ENCODE results near the gene SELENON.
"Not testable (repeated sequence)": the region's sequence is repeated elsewhere in the genome, so short reads cannot be mapped to it uniquely, and the experiment has no call there.

SELENON gene

DNA sequence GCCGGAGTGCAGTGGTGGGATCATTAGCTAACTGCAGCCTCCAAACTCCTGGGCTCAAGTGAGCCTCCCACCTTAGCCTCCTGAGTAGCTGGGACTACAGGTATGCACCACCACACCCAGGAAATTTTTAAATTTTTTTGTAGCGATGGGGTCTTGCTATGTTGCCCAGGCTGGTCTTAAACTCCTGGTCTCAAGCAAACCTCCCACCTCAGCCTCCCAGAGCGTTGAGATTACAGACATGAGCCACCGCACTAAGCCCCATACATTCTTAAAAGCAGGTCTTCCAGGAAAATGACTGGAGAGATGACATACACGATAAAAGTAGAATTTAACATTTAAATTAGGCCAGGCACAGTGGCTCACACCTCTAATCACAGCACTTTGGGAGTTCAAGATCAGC, 33.2 kb downstream of the SELENON start:
- Histone ChIP-seq H3K79me2 (ENCODE audit: insufficient read depth, low read depth) (no peaks in the 10 kb centered on the region), H4K20me1 (ENCODE audit: insufficient read depth) (no peaks in the 10 kb centered on the region), H3K4me2 (no peak overlapping the region), H3K27ac (no peak overlapping the region), H3K36me3 (ENCODE audit: insufficient read depth) (peaks cover 3% of the 10 kb centered on the region; the same call in 1 of the 2 replicates), H3K27me3 (ENCODE audit: insufficient read depth, low read depth) (no peaks in the 10 kb centered on the region), H3K9ac (no peak overlapping the region), H2AFZ (ENCODE audit: low read depth) (no peak overlapping the region), H3K4me1 (ENCODE audit: low read depth, poor library complexity, severe bottlenecking) (no peaks in the 10 kb centered on the region), H3K4me3 (IDR thresholded peaks at IDR 0.05; ENCODE audit: insufficient read depth, low read depth, low read length) (no peak overlapping the region)
- TF ChIP-seq, protein P1, sequence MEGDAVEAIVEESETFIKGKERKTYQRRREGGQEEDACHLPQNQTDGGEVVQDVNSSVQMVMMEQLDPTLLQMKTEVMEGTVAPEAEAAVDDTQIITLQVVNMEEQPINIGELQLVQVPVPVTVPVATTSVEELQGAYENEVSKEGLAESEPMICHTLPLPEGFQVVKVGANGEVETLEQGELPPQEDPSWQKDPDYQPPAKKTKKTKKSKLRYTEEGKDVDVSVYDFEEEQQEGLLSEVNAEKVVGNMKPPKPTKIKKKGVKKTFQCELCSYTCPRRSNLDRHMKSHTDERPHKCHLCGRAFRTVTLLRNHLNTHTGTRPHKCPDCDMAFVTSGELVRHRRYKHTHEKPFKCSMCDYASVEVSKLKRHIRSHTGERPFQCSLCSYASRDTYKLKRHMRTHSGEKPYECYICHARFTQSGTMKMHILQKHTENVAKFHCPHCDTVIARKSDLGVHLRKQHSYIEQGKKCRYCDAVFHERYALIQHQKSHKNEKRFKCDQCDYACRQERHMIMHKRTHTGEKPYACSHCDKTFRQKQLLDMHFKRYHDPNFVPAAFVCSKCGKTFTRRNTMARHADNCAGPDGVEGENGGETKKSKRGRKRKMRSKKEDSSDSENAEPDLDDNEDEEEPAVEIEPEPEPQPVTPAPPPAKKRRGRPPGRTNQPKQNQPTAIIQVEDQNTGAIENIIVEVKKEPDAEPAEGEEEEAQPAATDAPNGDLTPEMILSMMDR (conservative IDR thresholded peaks at IDR 0.05; ENCODE audit: low read depth, low read length), result no peak

GRCh38 chr1:25834894-25835293, 34.9 kb downstream of the SELENON start:
- TF ChIP-seq, protein P1 (conservative IDR thresholded peaks at IDR 0.05; ENCODE audit: low read depth, low read length), result no peak
- no peak overlapping the region for H3K4me2 ChIP-seq
- no peaks in the 10 kb centered on the region for H3K27me3 ChIP-seq (ENCODE audit: insufficient read depth, low read depth)
- 0 out of 2 replicates have a peak, but pooled peaks cover 4% of the 10 kb centered on the region for H3K79me2 ChIP-seq (ENCODE audit: insufficient read depth, low read depth)
- H3K4me1 ChIP-seq (ENCODE audit: low read depth, poor library complexity, severe bottlenecking), result peaks cover 9% of the 10 kb centered on the region
- H2AFZ ChIP-seq (ENCODE audit: low read depth), result no peak overlapping the region
- H3K36me3 ChIP-seq (ENCODE audit: insufficient read depth), result peaks cover 3% of the 10 kb centered on the region; the same call in 1 of the 2 replicates
- H3K27ac ChIP-seq, result no peak overlapping the region
- H4K20me1 ChIP-seq (ENCODE audit: insufficient read depth), result no peaks in the 10 kb centered on the region
- no peak overlapping the region for H3K4me3 ChIP-seq (IDR thresholded peaks at IDR 0.05; ENCODE audit: insufficient read depth, low read depth, low read length)
- no peak overlapping the region for H3K9ac ChIP-seq

- H3K4me2 ChIP-seq, result no peak overlapping the region
- H3K79me2 ChIP-seq (ENCODE audit: insufficient read depth, low read depth), result 0 out of 2 replicates have a peak, but pooled peaks cover 4% of the 10 kb centered on the region
- H3K36me3 ChIP-seq (ENCODE audit: insufficient read depth), result peaks cover 3% of the 10 kb centered on the region; the same call in 1 of the 2 replicates
- TF ChIP-seq, protein P1 (conservative IDR thresholded peaks at IDR 0.05; ENCODE audit: low read depth, low read length), result no peak
- no peaks in the 10 kb centered on the region for H3K27me3 ChIP-seq (ENCODE audit: insufficient read depth, low read depth)
- no peak overlapping the region for H3K9ac ChIP-seq
- no peak overlapping the region for H2AFZ ChIP-seq (ENCODE audit: low read depth)
- H4K20me1 ChIP-seq (ENCODE audit: insufficient read depth), result no peaks in the 10 kb centered on the region
- H3K4me1 ChIP-seq (ENCODE audit: low read depth, poor library complexity, severe bottlenecking), result peaks cover 9% of the 10 kb centered on the region
- no peak overlapping the region for H3K27ac ChIP-seq
- H3K4me3 ChIP-seq (IDR thresholded peaks at IDR 0.05; ENCODE audit: insufficient read depth, low read depth, low read length), result no peak overlapping the region
Measured at GRCh38 chr1:25836695-25837094, 36.7 kb downstream of the SELENON start.

DNA sequence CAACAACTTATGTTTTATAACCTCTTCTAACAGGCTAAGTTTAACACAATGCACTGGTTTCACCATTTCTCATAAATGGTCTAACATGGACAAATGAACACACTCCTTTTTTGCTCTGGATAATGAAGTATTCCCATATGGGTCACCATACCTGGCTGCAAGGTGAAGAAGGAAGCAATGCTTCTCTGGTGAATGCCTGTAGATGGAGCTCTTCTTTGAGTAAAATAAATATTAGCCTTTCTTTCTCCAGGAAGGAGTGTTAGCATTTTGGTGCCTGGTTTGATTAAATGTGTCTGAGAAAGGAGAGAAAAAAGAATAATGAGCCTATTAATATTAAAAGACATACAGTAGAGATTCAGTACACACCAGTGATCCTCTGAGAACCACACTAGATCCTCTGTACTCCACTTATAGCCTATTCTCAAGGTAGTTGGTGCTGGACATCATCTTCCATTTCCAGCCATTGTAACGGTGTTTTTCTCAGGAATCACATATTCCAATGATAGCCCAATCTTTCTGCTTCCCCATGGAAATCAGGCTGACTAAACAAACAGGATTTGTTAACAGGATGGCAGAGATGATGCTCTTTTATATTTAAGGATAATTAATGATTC, 37.4 kb downstream of the SELENON start:
- H3K4me3 ChIP-seq (IDR thresholded peaks at IDR 0.05; ENCODE audit: insufficient read depth, low read depth, low read length), result no peak overlapping the region
- TF ChIP-seq, protein P1 (conservative IDR thresholded peaks at IDR 0.05; ENCODE audit: low read depth, low read length), result peak; percentile 44; the same call in 1 of the 2 replicates
- peaks cover 9% of the 10 kb centered on the region for H3K4me1 ChIP-seq (ENCODE audit: low read depth, poor library complexity, severe bottlenecking)
- peaks cover 3% of the 10 kb centered on the region; the same call in 1 of the 2 replicates for H3K36me3 ChIP-seq (ENCODE audit: insufficient read depth)
- no peaks in the 10 kb centered on the region for H3K27me3 ChIP-seq (ENCODE audit: insufficient read depth, low read depth)
- H3K9ac ChIP-seq, result no peak overlapping the region
- 0 out of 2 replicates have a peak, but pooled peaks cover 4% of the 10 kb centered on the region for H3K79me2 ChIP-seq (ENCODE audit: insufficient read depth, low read depth)
- H2AFZ ChIP-seq (ENCODE audit: low read depth), result no peak overlapping the region
- no peak overlapping the region for H3K4me2 ChIP-seq
- no peak overlapping the region for H3K27ac ChIP-seq
- H4K20me1 ChIP-seq (ENCODE audit: insufficient read depth), result no peaks in the 10 kb centered on the region

- H3K36me3 ChIP-seq (ENCODE audit: insufficient read depth); H3K79me2 ChIP-seq (ENCODE audit: insufficient read depth, low read depth); H3K4me3 ChIP-seq (IDR thresholded peaks at IDR 0.05; ENCODE audit: insufficient read depth, low read depth, low read length): not testable (repeated sequence)
Measured at GRCh38 chr1:25839808-25840207, 39.8 kb downstream of the SELENON start.

More at GRCh38 chr1:25839808-25840207, 39.8 kb downstream of the SELENON start:
- not testable (repeated sequence) for H3K4me2 ChIP-seq; H3K27me3 ChIP-seq (ENCODE audit: insufficient read depth, low read depth); H2AFZ ChIP-seq (ENCODE audit: low read depth); H3K9ac ChIP-seq; H4K20me1 ChIP-seq (ENCODE audit: insufficient read depth); H3K27ac ChIP-seq
- H3K4me1 ChIP-seq (ENCODE audit: low read depth, poor library complexity, severe bottlenecking), result peaks cover 11% of the 10 kb centered on the region

Measured in KMS-11 (cell line).